Measurements from ENCODE around the gene ZNF621.

GRCh38 chr3:40586901-40587300, 62.1 kb downstream of the ZNF621 start:
- TF ChIP-seq ETV6 (CRISPR knock-in tag; IDR thresholded peaks at IDR 0.05) (no peak), ZNF281 (CRISPR knock-in tag; IDR thresholded peaks at IDR 0.05) (no peak), MXD4 (CRISPR knock-in tag; IDR thresholded peaks at IDR 0.05; ENCODE audit: borderline replicate concordance) (no peak), ATF3 (CRISPR knock-in tag; conservative IDR thresholded peaks at IDR 0.05) (no peak), SOX15 (CRISPR knock-in tag; IDR thresholded peaks at IDR 0.05) (no peak), MAX (CRISPR knock-in tag; IDR thresholded peaks at IDR 0.05) (no peak), ARID4B (CRISPR knock-in tag; IDR thresholded peaks at IDR 0.05; ENCODE audit: borderline replicate concordance) (no peak), CTCF (IDR thresholded peaks at IDR 0.05) (no peak), E2F1 (CRISPR knock-in tag; IDR thresholded peaks at IDR 0.05) (no peak), PRDM15 (CRISPR knock-in tag; IDR thresholded peaks at IDR 0.05) (no peak)
